K562 (cell line): ENCODE data around the gene CFAP126. TPM values are rescaled to one million over a fixed set of nuclear protein-coding genes. Genes with fewer than 3 reads are reported as not detected.

Experiments
- CCAR2 ChIP-seq: fragments of 200-400 bp; formaldehyde crosslinking; IDR thresholded peaks from 2 replicates; pipeline ENCODE4 v1.6.1; 2017; ENCODE audit warnings: mild to moderate bottlenecking, low read depth, low read length
- DIDO1 ChIP-seq: fragments of 450-650 bp; IDR thresholded peaks from 2 replicates; pipeline ENCODE4 v1.6.1; 2016; ENCODE audit warnings: low read depth, missing biosample characterization, missing genetic modification characterization
- E2F5 ChIP-seq: sonication (generic); formaldehyde crosslinking; IDR thresholded peaks from 2 replicates; pipeline ENCODE4 v1.8.0; 2022; ENCODE audit warnings: mild to moderate bottlenecking, missing genetic modification reagents
- FOXJ2 ChIP-seq: fragments of 200-800 bp; sonication (Bioruptor generic); IDR thresholded peaks from 2 replicates; pipeline ENCODE4 v1.6.1; 2016; ENCODE audit warnings: missing genetic modification characterization, missing compliant biosample characterization
- GATAD2B ChIP-seq: fragments of 450-650 bp; IDR thresholded peaks from 2 replicates; pipeline ENCODE4 v1.6.1; 2017; ENCODE audit warnings: mild to moderate bottlenecking, borderline replicate concordance
- HMGXB4 ChIP-seq: sonication (generic); formaldehyde crosslinking; IDR thresholded peaks from 2 replicates; pipeline ENCODE4 v1.8.1; 2023; ENCODE audit warnings: mild to moderate bottlenecking, missing genetic modification reagents
- HNRNPLL ChIP-seq: fragments of 200-400 bp; formaldehyde crosslinking; IDR thresholded peaks from 2 replicates; pipeline ENCODE4 v1.6.1; 2017; ENCODE audit warnings: low read length, low read depth, mild to moderate bottlenecking; ENCODE audit not compliant: poor library complexity, severe bottlenecking
- KAT2B ChIP-seq: IDR thresholded peaks from one replicate; pipeline ENCODE4 v1.6.1; 2012; ENCODE audit warnings: low read depth, mild to moderate bottlenecking, control low read depth, inconsistent platforms, low read length, moderate library complexity
- KLF10 ChIP-seq: fragments of 250-450 bp; sonication (Bioruptor Pico); IDR thresholded peaks from 2 replicates; pipeline ENCODE4 v1.6.1; 2021; ENCODE audit warnings: matching md5 sums
- PHF8 ChIP-seq: fragments of 200-600 bp; sonication (generic); IDR thresholded peaks from 2 replicates; pipeline ENCODE4 v1.6.1; 2012; ENCODE audit warnings: mixed run types, mild to moderate bottlenecking, inconsistent platforms, low read length, moderate library complexity, borderline replicate concordance
- PTRF ChIP-seq: fragments of 450-650 bp; IDR thresholded peaks from 2 replicates; pipeline ENCODE4 v1.6.1; 2016; ENCODE audit warnings: mild to moderate bottlenecking, missing genetic modification characterization, missing compliant biosample characterization
- RBM14 ChIP-seq: fragments of 200-400 bp; formaldehyde crosslinking; IDR thresholded peaks from 2 replicates; pipeline ENCODE4 v1.6.1; 2018; ENCODE audit warnings: low read depth, mild to moderate bottlenecking, low read length, moderate library complexity, borderline replicate concordance; ENCODE audit not compliant: insufficient read depth
- RBM39 ChIP-seq: fragments of 200-400 bp; formaldehyde crosslinking; optimal IDR thresholded peaks from 2 replicates; pipeline ENCODE3; 2018; ENCODE audit warnings: low read depth, low read length
- RCOR1 ChIP-seq, 2 experiments: IDR thresholded peaks; 2 replicates each; pipeline ENCODE4 v1.6.1; 2012; ENCODE audit warnings: low read depth in 2 of 2, low read length in 2 of 2, borderline replicate concordance in 1 of 2, improper control_type of control experiment in 1 of 2
- RHOXF2B ChIP-seq: fragments of 250-450 bp; sonication (Bioruptor Pico); conservative IDR thresholded peaks from 2 replicates; pipeline ENCODE4 v1.5.1; 2021
- SP1 ChIP-seq: sonication (generic); formaldehyde crosslinking; IDR thresholded peaks from 2 replicates; pipeline ENCODE4 v1.8.1; 2022; ENCODE audit warnings: mild to moderate bottlenecking, missing genetic modification reagents
- SREBF1 ChIP-seq: fragments of 150-350 bp; IDR thresholded peaks from 2 replicates; pipeline ENCODE4 v1.6.1; 2014; ENCODE audit warnings: antibody characterized with exemption, low read depth, low read length, borderline replicate concordance
- TAL1 ChIP-seq: fragments of 450-650 bp; IDR thresholded peaks from 2 replicates; pipeline ENCODE4 v1.6.1; 2016; ENCODE audit warnings: mild to moderate bottlenecking
- TBP ChIP-seq: optimal IDR thresholded peaks from 2 replicates; pipeline ENCODE3; 2011; ENCODE audit warnings: low read depth, low read length, improper control_type of control experiment
- ZNF133 ChIP-seq: fragments of 250-450 bp; sonication (Bioruptor Pico); IDR thresholded peaks from 2 replicates; pipeline ENCODE4 v1.4.0; 2020; ENCODE audit warnings: mild to moderate bottlenecking
- ZNF551 ChIP-seq: fragments of 250-450 bp; sonication (Bioruptor Pico); IDR thresholded peaks from 2 replicates; pipeline ENCODE4 v1.5.0; 2021; ENCODE audit warnings: mild to moderate bottlenecking, moderate library complexity
- ZNF780A ChIP-seq: fragments of 250-450 bp; sonication (Bioruptor Pico); IDR thresholded peaks from 2 replicates; pipeline ENCODE4 v1.5.0; 2021; ENCODE audit warnings: mild to moderate bottlenecking
- polyA plus RNA-seq, 8 experiments: library from polyadenylated mRNA; depleted of rRNA in 4 of 8; stranded (reverse) in 5 of 8; unstranded in 3 of 8; fragments of >200 nt; fragmentation: Nextera tagmentation in 2 of 8; fragmentation: Illumina TruSeq in 1 of 8; extraction: Ambion mirVana in 2 of 8; extraction: Trizol in 1 of 8; gene quantifications; 2 replicates each; pipeline versions ENCODE4 v1.2.1 to v1.2.3, GENCODE V29; 2011 to 2014; ENCODE audit warnings: inconsistent platforms in 1 of 8, missing spikeins in 1 of 8
- total RNA-seq, 7 experiments: library from RNA; depleted of rRNA in 6 of 7; stranded (reverse); fragments of >200 nt in 6 of 7; fragmentation: Illumina TruSeq in 2 of 7; extraction: Trizol in 2 of 7; gene quantifications; 2 replicates each; pipeline versions ENCODE4 v1.2.1 to v1.2.3, GENCODE V29; 2011 to 2021; ENCODE audit warnings: low replicate concordance in 1 of 7
- TF ChIP-seq, protein P1 (sequence below): fragments of 250-450 bp; sonication (Bioruptor Pico); IDR thresholded peaks from 2 replicates; pipeline ENCODE4 v1.4.0; 2020; ENCODE audit warnings: mild to moderate bottlenecking, moderate library complexity, borderline replicate concordance
- TF ChIP-seq, protein P2 (sequence below): fragments of 450-650 bp; IDR thresholded peaks from 2 replicates; pipeline ENCODE4 v1.6.1; 2016; ENCODE audit warnings: borderline replicate concordance

Gene CFAP126
- total and polyA plus RNA-seq, 9 of the 15 experiments (the other 6 are each of a cell fraction or from before 2014, with no cell fraction given) = not detected

DNA sequence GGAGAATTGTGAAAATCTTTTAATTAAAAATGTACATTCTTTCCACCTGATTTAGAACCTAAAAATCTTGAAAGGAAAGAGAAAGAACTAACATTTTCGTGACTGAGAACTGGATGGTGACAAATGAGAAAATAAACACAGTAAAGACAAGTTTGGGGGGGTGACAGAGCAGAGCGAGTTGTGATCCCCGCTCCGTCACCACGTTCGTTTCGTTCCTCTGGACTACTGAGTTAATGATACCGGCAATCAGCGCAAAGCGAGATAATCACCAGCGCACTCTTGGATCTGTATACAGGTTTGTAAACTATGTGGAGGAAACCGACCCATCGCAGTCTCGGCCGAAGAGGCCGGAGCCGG is 31.2 kb upstream of the CFAP126 start (continued):
- no peak for TF ChIP-seq FOXJ2 (tag)
- TF ChIP-seq RBM39 = no peak
- TF ChIP-seq HMGXB4 (CRISPR knock-in tag) = no peak
- no peak for TF ChIP-seq TBP
- TF ChIP-seq CCAR2 = no peak
- TF ChIP-seq, protein P1, sequence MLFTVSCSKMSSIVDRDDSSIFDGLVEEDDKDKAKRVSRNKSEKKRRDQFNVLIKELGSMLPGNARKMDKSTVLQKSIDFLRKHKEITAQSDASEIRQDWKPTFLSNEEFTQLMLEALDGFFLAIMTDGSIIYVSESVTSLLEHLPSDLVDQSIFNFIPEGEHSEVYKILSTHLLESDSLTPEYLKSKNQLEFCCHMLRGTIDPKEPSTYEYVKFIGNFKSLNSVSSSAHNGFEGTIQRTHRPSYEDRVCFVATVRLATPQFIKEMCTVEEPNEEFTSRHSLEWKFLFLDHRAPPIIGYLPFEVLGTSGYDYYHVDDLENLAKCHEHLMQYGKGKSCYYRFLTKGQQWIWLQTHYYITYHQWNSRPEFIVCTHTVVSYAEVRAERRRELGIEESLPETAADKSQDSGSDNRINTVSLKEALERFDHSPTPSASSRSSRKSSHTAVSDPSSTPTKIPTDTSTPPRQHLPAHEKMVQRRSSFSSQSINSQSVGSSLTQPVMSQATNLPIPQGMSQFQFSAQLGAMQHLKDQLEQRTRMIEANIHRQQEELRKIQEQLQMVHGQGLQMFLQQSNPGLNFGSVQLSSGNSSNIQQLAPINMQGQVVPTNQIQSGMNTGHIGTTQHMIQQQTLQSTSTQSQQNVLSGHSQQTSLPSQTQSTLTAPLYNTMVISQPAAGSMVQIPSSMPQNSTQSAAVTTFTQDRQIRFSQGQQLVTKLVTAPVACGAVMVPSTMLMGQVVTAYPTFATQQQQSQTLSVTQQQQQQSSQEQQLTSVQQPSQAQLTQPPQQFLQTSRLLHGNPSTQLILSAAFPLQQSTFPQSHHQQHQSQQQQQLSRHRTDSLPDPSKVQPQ = no peak
- no peak for TF ChIP-seq TAL1
- no peak for TF ChIP-seq RHOXF2B (CRISPR knock-in tag)
- no peak for TF ChIP-seq ZNF551 (CRISPR knock-in tag)
- no peak for TF ChIP-seq KLF10 (CRISPR knock-in tag)
- TF ChIP-seq SREBF1 = no peak
- no peak for TF ChIP-seq E2F5 (CRISPR knock-in tag)
- TF ChIP-seq ZNF133 (CRISPR knock-in tag) = no peak
- TF ChIP-seq HNRNPLL = no peak
- no peak for TF ChIP-seq RCOR1 (IDR thresholded peaks at IDR 0.05; ENCODE audit: borderline replicate concordance in 1 of 2, low read depth in 2 of 2, low read length in 2 of 2)
- peak; percentile 22; the same call in 1 of the 2 replicates for TF ChIP-seq DIDO1 (tag)
- TF ChIP-seq PHF8 = 0 out of 2 replicates have a peak, but pooled peaks have one; percentile 93
- no peak for TF ChIP-seq ZNF780A (CRISPR knock-in tag)
- no peak for TF ChIP-seq KAT2B
- TF ChIP-seq SP1 (CRISPR knock-in tag) = no peak
- TF ChIP-seq PTRF (tag) = no peak
- TF ChIP-seq RBM14 = no peak
- no peak for TF ChIP-seq GATAD2B
- TF ChIP-seq, protein P2, sequence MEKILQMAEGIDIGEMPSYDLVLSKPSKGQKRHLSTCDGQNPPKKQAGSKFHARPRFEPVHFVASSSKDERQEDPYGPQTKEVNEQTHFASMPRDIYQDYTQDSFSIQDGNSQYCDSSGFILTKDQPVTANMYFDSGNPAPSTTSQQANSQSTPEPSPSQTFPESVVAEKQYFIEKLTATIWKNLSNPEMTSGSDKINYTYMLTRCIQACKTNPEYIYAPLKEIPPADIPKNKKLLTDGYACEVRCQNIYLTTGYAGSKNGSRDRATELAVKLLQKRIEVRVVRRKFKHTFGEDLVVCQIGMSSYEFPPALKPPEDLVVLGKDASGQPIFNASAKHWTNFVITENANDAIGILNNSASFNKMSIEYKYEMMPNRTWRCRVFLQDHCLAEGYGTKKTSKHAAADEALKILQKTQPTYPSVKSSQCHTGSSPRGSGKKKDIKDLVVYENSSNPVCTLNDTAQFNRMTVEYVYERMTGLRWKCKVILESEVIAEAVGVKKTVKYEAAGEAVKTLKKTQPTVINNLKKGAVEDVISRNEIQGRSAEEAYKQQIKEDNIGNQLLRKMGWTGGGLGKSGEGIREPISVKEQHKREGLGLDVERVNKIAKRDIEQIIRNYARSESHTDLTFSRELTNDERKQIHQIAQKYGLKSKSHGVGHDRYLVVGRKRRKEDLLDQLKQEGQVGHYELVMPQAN = no peak
